Ovary (tissue), 9 donors: Measurements from ENCODE around the gene PDLIM3. TPM values are rescaled to one million over a fixed set of nuclear protein-coding genes. Genes with fewer than 3 reads are reported as not detected.

Experiments used
- DNase-seq, 5 donors: peaks; one replicate each; pipeline ENCODE4 v3.0.0-alpha.2; 2019 to 2020
- H3K27ac ChIP-seq, 2 donors: fragments of 200-600 bp; one replicate each; pipeline versions ENCODE4 v1.5.1 to v1.8.0; 2019 to 2022
- H3K27me3 ChIP-seq: fragments of 200-600 bp; one replicate; pipeline ENCODE4 v1.8.0; 2022
- H3K36me3 ChIP-seq: fragments of 200-600 bp; sonication (generic); one replicate; pipeline ENCODE4 v1.5.1; 2019
- H3K4me1 ChIP-seq: one replicate; pipeline ENCODE4 v1.8.1; 2013; ENCODE audit warnings: mild to moderate bottlenecking, moderate library complexity; ENCODE audit not compliant: insufficient read depth
- H3K4me3 ChIP-seq: fragments of 200-600 bp; sonication (generic); one replicate; pipeline ENCODE4 v1.5.1; 2017
- H3K9me3 ChIP-seq, 2 donors: fragments of 200-600 bp in 1 of 2; sonication (generic) in 1 of 2; one replicate each; pipeline versions ENCODE4 v1.5.1 to v1.8.1; 2013 to 2019; ENCODE audit warnings: mild to moderate bottlenecking in 1 of 2, moderate library complexity in 1 of 2
- EP300 ChIP-seq: sonication (generic); formaldehyde crosslinking; IDR thresholded peaks from one replicate; pipeline ENCODE4 v1.6.1; 2017; ENCODE audit warnings: antibody characterized with exemption
- POLR2A ChIP-seq: fragments of 450-650 bp; IDR thresholded peaks from one replicate; pipeline ENCODE4 v1.6.1; 2017; ENCODE audit warnings: antibody characterized with exemption, mild to moderate bottlenecking, moderate library complexity
- WGBS, 3 donors: extraction: QIAGEN DNeasy Blood & Tissue Kit in 1 of 3; methylation state at CpG; one replicate each; pipeline versions ENCODE4 v1.1.5 to v1.1.7; 2013 to 2017; 5-methylcytosine and 5-hydroxymethylcytosine counted together
- intact Hi-C, 4 donors: fragments of 100-400 bp; cut with DNase I; formaldehyde crosslinking; loops; one replicate each; pipeline versions ENCODE4 v1.11.0 to v1.15.1; 2022 to 2023
- polyA plus RNA-seq, 2 donors: library from polyadenylated mRNA; stranded (reverse); fragments of 200-250 nt in 1 of 2; fragments of 350-450 nt in 1 of 2; fragmentation: Illumina TruSeq in 1 of 2; extraction: RNeasy Lipid Tissue Mini Kit (QIAGEN cat#74804) in 1 of 2; gene quantifications; one replicate each; pipeline ENCODE4 v1.2.3, GENCODE V29; 2013 to 2014
- total RNA-seq, 7 donors: library from RNA; depleted of rRNA in 2 of 7; stranded (reverse); fragments of >200 nt in 2 of 7; fragmentation: NEBNext Ultra II Directional in 3 of 7; extraction: Animal tissue kit (Norgen Biotek cat#: 25700) in 3 of 7; gene quantifications; one replicate each; pipeline versions ENCODE4 v1.1.0 to v1.2.4, GENCODE V29; 2016 to 2023
- TF ChIP-seq, protein P1 (sequence below), 3 donors: fragments of 450-650 bp in 2 of 3; fragments of 200-600 bp in 1 of 3; IDR thresholded peaks; one replicate each; pipeline versions ENCODE4 v1.5.1 to v1.8.0; 2016 to 2022; ENCODE audit warnings: antibody characterized with exemption in 3 of 3, mild to moderate bottlenecking in 1 of 3
- donor health status: DM: no; HTN: no; CAD: no; lungs with moderate emphysema.
- donor health status: DM: no; HTN: no; CAD: no.
- donor health status: Bipolar disorder and iron deficiency.
- donor health status: DM: yes; HTN: yes; CAD: no.
- donor health status: DM: no; HTN: no; CAD: no.
- donor health status: DM: yes; HTN: yes; CAD: no.

PDLIM3 gene
- total and polyA plus RNA-seq, 9 donors = 40.9 to 220 (median 78.7) TPM

DNA sequence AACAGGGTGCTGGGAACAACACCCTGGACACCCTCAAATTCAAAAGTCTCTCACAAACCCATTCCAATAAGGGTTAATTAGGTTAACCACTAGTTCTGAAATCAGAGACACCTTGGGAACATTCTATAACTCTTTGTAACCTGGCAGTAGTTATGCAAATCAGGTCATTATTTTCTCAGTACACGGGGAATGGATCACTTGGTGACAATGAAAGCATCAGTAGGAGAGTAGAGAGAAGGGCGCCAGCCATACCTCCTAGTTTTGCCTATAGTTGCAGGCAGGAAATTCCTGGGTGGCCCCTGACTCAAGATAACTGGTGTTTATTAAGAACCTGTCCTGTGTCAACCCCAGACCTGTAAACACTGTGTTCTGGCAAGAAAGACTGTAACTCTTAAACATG lies 66.3 kb downstream of the PDLIM3 start:
- Histone ChIP-seq H3K36me3 (no peaks in the 10 kb centered on the region), H3K4me3 (no peak overlapping the region), H3K27ac (no peak overlapping the region), H3K27me3 (no peaks in the 10 kb centered on the region), H3K9me3 (no peaks in the 10 kb centered on the region), H3K4me1 (peaks cover 1% of the 10 kb centered on the region)
- WGBS, 3 donors = 85 to 92% (median 91%) methylated on average over 2 of the region's 2 CpGs
- TF ChIP-seq POLR2A (no peak), EP300 (no peak)
- TF ChIP-seq, protein P1, sequence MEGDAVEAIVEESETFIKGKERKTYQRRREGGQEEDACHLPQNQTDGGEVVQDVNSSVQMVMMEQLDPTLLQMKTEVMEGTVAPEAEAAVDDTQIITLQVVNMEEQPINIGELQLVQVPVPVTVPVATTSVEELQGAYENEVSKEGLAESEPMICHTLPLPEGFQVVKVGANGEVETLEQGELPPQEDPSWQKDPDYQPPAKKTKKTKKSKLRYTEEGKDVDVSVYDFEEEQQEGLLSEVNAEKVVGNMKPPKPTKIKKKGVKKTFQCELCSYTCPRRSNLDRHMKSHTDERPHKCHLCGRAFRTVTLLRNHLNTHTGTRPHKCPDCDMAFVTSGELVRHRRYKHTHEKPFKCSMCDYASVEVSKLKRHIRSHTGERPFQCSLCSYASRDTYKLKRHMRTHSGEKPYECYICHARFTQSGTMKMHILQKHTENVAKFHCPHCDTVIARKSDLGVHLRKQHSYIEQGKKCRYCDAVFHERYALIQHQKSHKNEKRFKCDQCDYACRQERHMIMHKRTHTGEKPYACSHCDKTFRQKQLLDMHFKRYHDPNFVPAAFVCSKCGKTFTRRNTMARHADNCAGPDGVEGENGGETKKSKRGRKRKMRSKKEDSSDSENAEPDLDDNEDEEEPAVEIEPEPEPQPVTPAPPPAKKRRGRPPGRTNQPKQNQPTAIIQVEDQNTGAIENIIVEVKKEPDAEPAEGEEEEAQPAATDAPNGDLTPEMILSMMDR (IDR thresholded peaks at IDR 0.05) = no peak
- intact Hi-C loops = loop anchor here in 1 of 4 donors (5.0 kb wide), 1 partner anchor 128 kb away; no protein-coding TSS in a partner anchor
- no peak for DNase-seq

DNA sequence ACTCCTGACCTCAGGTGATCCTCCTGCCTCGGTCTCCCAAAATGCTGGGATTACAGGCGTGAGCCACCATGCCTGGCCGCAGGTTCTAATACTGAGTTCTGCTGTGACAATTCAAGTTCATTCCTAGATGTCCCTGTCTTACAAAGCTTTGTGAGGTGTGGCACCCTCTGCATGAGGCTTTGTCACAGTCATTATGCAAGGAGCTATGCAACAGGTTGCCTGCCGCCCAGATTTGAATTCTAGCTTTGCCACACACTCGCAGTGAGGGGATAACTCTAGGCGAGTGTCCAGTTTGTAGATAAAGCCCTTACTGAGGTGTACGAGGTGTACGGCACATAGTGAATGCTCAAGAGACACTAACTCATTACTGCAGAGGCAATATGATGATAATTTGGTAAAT lies 67.3 kb downstream of the PDLIM3 start:
- WGBS, 3 donors = 90 to 94% (median 91%) methylated on average over 8 of the region's 8 CpGs
- no peak overlapping the region for H3K4me3 ChIP-seq
- peaks cover 1% of the 10 kb centered on the region for H3K4me1 ChIP-seq
- DNase-seq = no peak
- no peaks in the 10 kb centered on the region for H3K36me3 ChIP-seq
- H3K27ac ChIP-seq = no peak overlapping the region
- H3K27me3 ChIP-seq = no peaks in the 10 kb centered on the region
- H3K9me3 ChIP-seq = no peaks in the 10 kb centered on the region
- intact Hi-C loops = loop anchor here in 1 of 4 donors (5.0 kb wide), 1 partner anchor 129 kb away; no protein-coding TSS in a partner anchor
- no peak for TF ChIP-seq EP300
- TF ChIP-seq POLR2A = no peak
- TF ChIP-seq, protein P1 (IDR thresholded peaks at IDR 0.05) = no peak

GRCh38 chr4:185467101-185467500 lies 68.2 kb downstream of the PDLIM3 start:
- DNase-seq = no peak
- no peaks in the 10 kb centered on the region for H3K27me3 ChIP-seq
- no peak overlapping the region for H3K4me3 ChIP-seq
- TF ChIP-seq EP300 (no peak), POLR2A (no peak)
- TF ChIP-seq, protein P1 (IDR thresholded peaks at IDR 0.05) = no peak
- H3K27ac ChIP-seq = no peak overlapping the region
- peaks cover 1% of the 10 kb centered on the region for H3K4me1 ChIP-seq
- WGBS, 3 donors = 9 to 22% (median 10%) methylated on average over 4 of the region's 4 CpGs
- intact Hi-C loops = loop anchor here in 1 of 4 donors (5.0 kb wide), 1 partner anchor 130 kb away; no protein-coding TSS in a partner anchor
- H3K36me3 ChIP-seq = no peaks in the 10 kb centered on the region
- no peaks in the 10 kb centered on the region for H3K9me3 ChIP-seq

DNA sequence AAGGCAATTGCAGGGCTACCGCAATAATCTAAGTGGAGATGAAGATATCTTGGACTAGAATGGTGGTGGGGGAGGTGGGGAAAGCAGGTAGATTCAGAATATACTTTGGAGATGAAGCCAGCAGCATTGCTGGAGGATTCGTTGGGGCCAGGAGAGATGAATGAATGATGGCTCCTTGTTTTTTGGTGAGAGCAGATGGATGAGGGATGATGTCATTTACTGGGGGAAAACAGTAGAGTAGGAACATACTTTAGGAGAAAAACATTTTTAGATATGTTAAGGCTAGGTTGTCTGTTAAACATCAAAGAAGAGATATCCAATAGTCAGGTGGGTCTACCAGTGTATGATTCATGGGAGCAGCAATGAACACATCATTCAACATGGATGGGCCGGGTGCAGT lies 69.6 kb downstream of the PDLIM3 start:
- Histone ChIP-seq H3K27ac (no peak overlapping the region), H3K4me3 (no peak overlapping the region), H3K27me3 (no peaks in the 10 kb centered on the region), H3K9me3 (no peaks in the 10 kb centered on the region), H3K36me3 (no peaks in the 10 kb centered on the region), H3K4me1 (peaks cover 1% of the 10 kb centered on the region)
- 93 to 94% (median 94%) methylated on average over 3 of the region's 3 CpGs for WGBS, 3 donors
- intact Hi-C loops = loop anchor here in 1 of 4 donors (5.0 kb wide), 1 partner anchor 132 kb away; no protein-coding TSS in a partner anchor
- TF ChIP-seq EP300 (no peak), POLR2A (no peak)
- TF ChIP-seq, protein P1 (IDR thresholded peaks at IDR 0.05) = no peak
- DNase-seq = no peak
